ENCODE data around the gene SCN9A. TPM values are rescaled to one million over a fixed set of nuclear protein-coding genes. Genes with fewer than 3 reads are reported as not detected.

The SCN9A gene
- total RNA-seq, 1 experiment from 2014 or later, result 0.07 TPM

GRCh38 chr2:166343467-166343866, 32.3 kb downstream of the SCN9A start (continued):
- TF ChIP-seq EGR1 (IDR thresholded peaks at IDR 0.05; ENCODE audit: low read depth) (no peak), SRF (IDR thresholded peaks at IDR 0.05; ENCODE audit: low read depth) (no peak), CBX3 (IDR thresholded peaks at IDR 0.05; ENCODE audit: low read depth) (no peak), ATF3 (IDR thresholded peaks at IDR 0.05) (no peak), MAX (IDR thresholded peaks at IDR 0.05) (no peak), FOSL1 (IDR thresholded peaks at IDR 0.05; ENCODE audit: low read depth) (no peak), EZH2phosphoT487 (IDR thresholded peaks at IDR 0.05; ENCODE audit: borderline replicate concordance) (no peak), RAD21 (IDR thresholded peaks at IDR 0.05; ENCODE audit: low read depth) (no peak), CTCF (IDR thresholded peaks at IDR 0.05 in 2 of 3, conservative IDR thresholded peaks at IDR 0.05 in 1 of 3; ENCODE audit: borderline replicate concordance in 1 of 3, insufficient read depth in 1 of 3, low read depth in 2 of 3, low read length in 2 of 3) (no peak), CEBPB (IDR thresholded peaks at IDR 0.05; ENCODE audit: low read depth) (no peak), YY1 (IDR thresholded peaks at IDR 0.05; ENCODE audit: extremely low read depth, insufficient replicate concordance, low read depth, low read length) (no peak), SP1 (IDR thresholded peaks at IDR 0.05; ENCODE audit: low read depth) (no peak)

GRCh38 chr2:166341426-166341825, 34.3 kb downstream of the SCN9A start:
- no peaks in the 10 kb centered on the region for H3K79me2 ChIP-seq (ENCODE audit: insufficient read depth, low read length)
- H3K27ac ChIP-seq (ENCODE audit: low read depth, low read length), result no peak overlapping the region
- no peaks in the 10 kb centered on the region for H3K9me3 ChIP-seq (ENCODE audit: control insufficient read depth in 1 of 2, insufficient read depth in 1 of 2, low read depth in 1 of 2, low read length in 2 of 2)
- H3K27me3 ChIP-seq (ENCODE audit: insufficient read depth, low read length), result peaks cover 49% of the 10 kb centered on the region
- intact Hi-C loops (cut with micrococcal nuclease), result no loop called here
- H3K4me1 ChIP-seq (ENCODE audit: control insufficient read depth in 1 of 2, insufficient read depth in 2 of 2, low read length in 2 of 2), result no peaks in the 10 kb centered on the region
- RAD21 ChIA-PET (ENCODE audit: low non-redundant PET in 1 of 2, low total read pairs in 2 of 2, uncharacterized antibody in 2 of 2, unreplicated experiment in 2 of 2), result no interaction called here
- no TSS peak for BruUV-seq (replicated peaks)
- no peaks in the 10 kb centered on the region for H3K9me2 ChIP-seq (ENCODE audit: insufficient read depth)
- no peak overlapping the region for H3K4me2 ChIP-seq (ENCODE audit: low read length)
- no peaks in the 10 kb centered on the region for H4K20me1 ChIP-seq (ENCODE audit: insufficient read depth)
- no peak overlapping the region for H3K4me3 ChIP-seq (replicated peaks in 1 of 2; ENCODE audit: low read depth in 1 of 2, low read length in 2 of 2)
- CTCF ChIA-PET, result no interaction called here
- ATAC-seq, result no peak
- POLR2A ChIA-PET, result no interaction called here
- H3K9ac ChIP-seq (ENCODE audit: low read length), result no peak overlapping the region
- no peak overlapping the region for H2AFZ ChIP-seq (ENCODE audit: low read depth, low read length, poor library complexity, severe bottlenecking)
- DNase-seq (ENCODE audit: low read depth, low spot score), result no peak
- no peaks in the 10 kb centered on the region for H3K36me3 ChIP-seq (ENCODE audit: control insufficient read depth in 1 of 2, insufficient read depth in 2 of 2, low read length in 2 of 2)
- TF ChIP-seq CTCF (IDR thresholded peaks at IDR 0.05 in 2 of 3, conservative IDR thresholded peaks at IDR 0.05 in 1 of 3; ENCODE audit: borderline replicate concordance in 1 of 3, insufficient read depth in 1 of 3, low read depth in 2 of 3, low read length in 2 of 3) (no peak), CBX3 (IDR thresholded peaks at IDR 0.05; ENCODE audit: low read depth) (no peak), EZH2 (IDR thresholded peaks at IDR 0.05) (no peak), FOSL1 (IDR thresholded peaks at IDR 0.05; ENCODE audit: low read depth) (no peak), TCF7L2 (IDR thresholded peaks at IDR 0.05; ENCODE audit: borderline replicate concordance, extremely low read depth, insufficient read depth, insufficient read length) (no peak), REST (IDR thresholded peaks at IDR 0.05; ENCODE audit: low read depth) (no peak), ELF1 (IDR thresholded peaks at IDR 0.05; ENCODE audit: borderline replicate concordance, low read depth) (no peak), ATF3 (IDR thresholded peaks at IDR 0.05) (no peak), POLR2A (IDR thresholded peaks at IDR 0.05; ENCODE audit: borderline replicate concordance, extremely low read depth, insufficient read depth, insufficient read length) (no peak), YY1 (IDR thresholded peaks at IDR 0.05; ENCODE audit: extremely low read depth, insufficient replicate concordance, low read depth, low read length) (no peak), EZH2phosphoT487 (IDR thresholded peaks at IDR 0.05; ENCODE audit: borderline replicate concordance) (no peak)
